Stimulated activated CD8-positive, alpha-beta memory T cell treated with anti-CD3 and anti-CD28 coated beads, Interleukin-4, amount 100 ng/mL, for 48 hours (primary cell): ENCODE measurements around the gene TMEM9.

ENCODE experiments used
- DNase-seq: peaks from one replicate; pipeline ENCODE4 v3.0.0-alpha.2; 2020

TMEM9 gene

GRCh38 chr1:201144701-201145100, 9.6 kb downstream of the TMEM9 start:
- no peak for DNase-seq

- no peak for DNase-seq
Measured at GRCh38 chr1:201143726-201144635, 10.3 kb downstream of the TMEM9 start.

GRCh38 chr1:201142849-201143725, 11.2 kb downstream of the TMEM9 start:
- no peak for DNase-seq

GRCh38 chr1:201142011-201142848, 12.0 kb downstream of the TMEM9 start:
- no peak for DNase-seq

GRCh38 chr1:201141418-201141817, 12.9 kb downstream of the TMEM9 start:
- no peak for DNase-seq

GRCh38 chr1:201140941-201141260, 13.4 kb downstream of the TMEM9 start:
- DNase-seq: no peak

GRCh38 chr1:201140235-201140940, 13.9 kb downstream of the TMEM9 start:
- DNase-seq: no peak

- no peak for DNase-seq
Measured at GRCh38 chr1:201139756-201140155, 14.5 kb downstream of the TMEM9 start.

GRCh38 chr1:201139306-201139705, 15.0 kb downstream of the TMEM9 start:
- DNase-seq: no peak

GRCh38 chr1:201138311-201138840, 15.9 kb downstream of the TMEM9 start:
- no peak for DNase-seq

GRCh38 chr1:201137579-201138310, 16.5 kb downstream of the TMEM9 start:
- DNase-seq: no peak

GRCh38 chr1:201137024-201137392, 17.3 kb downstream of the TMEM9 start:
- no peak for DNase-seq

GRCh38 chr1:201136355-201137023, 17.8 kb downstream of the TMEM9 start:
- no peak for DNase-seq

- DNase-seq: no peak
Measured at GRCh38 chr1:201134405-201134804, 19.9 kb downstream of the TMEM9 start.

- DNase-seq: no peak
Measured at GRCh38 chr1:201131398-201131797, 22.9 kb downstream of the TMEM9 start.

GRCh38 chr1:201128962-201129361, 25.3 kb downstream of the TMEM9 start:
- no peak for DNase-seq

GRCh38 chr1:201128476-201128875, 25.8 kb downstream of the TMEM9 start:
- DNase-seq: no peak

GRCh38 chr1:201127755-201128455, 26.4 kb downstream of the TMEM9 start:
- no peak for DNase-seq

- DNase-seq: no peak
Measured at GRCh38 chr1:201126832-201127754, 27.2 kb downstream of the TMEM9 start, which contains the start of gene ASCL5. Gene ASCL5 (minus strand): TSS chr1:201127184. CDS start chr1:201115372, 11,812 bp downstream.
